Daoy (cell line): ENCODE results near the gene DYNC1I1. TPM values are rescaled to one million over a fixed set of nuclear protein-coding genes. Genes with fewer than 3 reads are reported as not detected.

Experiments
- DNase-seq: peaks from one replicate; pipeline ENCODE4 v3.0.0-alpha.2; 2015; ENCODE audit warnings: low read depth
- total RNA-seq: library from RNA; depleted of rRNA; stranded (reverse); fragments of >200 nt; shearing (Covaris generic); gene quantifications from 2 replicates; pipeline ENCODE4 v1.2.3, GENCODE V29; 2014

DYNC1I1 gene
- total RNA-seq, 1 experiment from 2014 or later: 5.0 TPM

DNA sequence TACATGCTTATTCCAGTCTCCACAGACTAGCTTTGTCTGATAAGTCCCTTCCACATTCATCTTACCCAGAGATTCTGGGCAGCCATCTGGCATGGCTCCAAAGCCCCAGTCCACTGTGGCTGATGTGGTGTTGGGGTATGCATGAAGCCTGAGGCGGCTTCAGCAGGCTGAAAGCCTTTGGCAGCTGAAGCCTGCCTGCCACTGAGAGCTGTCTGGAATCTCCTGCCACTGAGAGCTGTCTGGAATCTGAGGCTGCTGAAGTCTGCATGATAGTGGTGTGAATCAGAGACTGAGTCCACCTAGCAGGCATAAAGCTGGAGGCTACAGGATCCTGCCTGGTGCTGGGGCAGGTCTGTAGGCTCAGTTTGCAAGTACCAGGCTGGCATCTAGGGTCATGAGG is 87.1 kb downstream of the DYNC1I1 start:
- DNase-seq: peak; percentile 84

DNA sequence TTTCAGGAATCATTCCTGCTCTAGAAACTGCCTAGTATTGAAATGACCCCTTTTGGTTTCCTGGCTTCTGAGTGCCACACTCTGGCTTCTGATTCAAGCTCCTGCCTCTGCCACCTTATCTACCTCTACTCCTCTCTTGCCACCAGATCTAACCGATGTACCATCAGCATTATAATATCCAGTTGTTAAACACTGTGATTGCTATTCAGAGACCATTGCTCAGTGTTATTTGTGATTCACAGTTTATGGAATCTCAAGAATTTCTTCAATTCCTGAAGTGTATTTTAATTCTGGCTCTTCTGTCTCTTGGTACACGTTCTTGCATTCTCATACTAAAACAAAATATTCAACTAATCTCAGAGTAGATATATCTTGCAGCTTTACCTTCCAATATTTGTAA is 88.7 kb downstream of the DYNC1I1 start:
- DNase-seq: no peak

DNA sequence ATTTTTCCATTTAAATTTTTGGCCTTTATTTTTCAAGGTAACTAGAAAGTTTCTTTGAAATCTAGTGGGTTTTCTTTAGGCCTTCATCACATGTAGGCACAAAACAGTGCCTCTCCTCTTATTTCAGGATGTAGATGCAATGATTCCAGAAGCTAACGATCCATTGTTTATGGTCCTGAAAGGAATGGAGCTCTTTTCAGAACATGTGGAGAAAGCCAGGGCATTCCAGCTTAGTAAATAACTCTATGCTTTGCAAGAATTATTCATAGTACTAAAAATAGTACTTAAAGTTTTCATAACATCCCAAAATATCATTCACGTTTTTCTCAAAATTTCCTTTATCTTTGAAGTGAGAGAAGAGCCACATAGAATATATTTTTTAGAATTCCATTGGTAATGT is 91.3 kb downstream of the DYNC1I1 start:
- no peak for DNase-seq

DNA sequence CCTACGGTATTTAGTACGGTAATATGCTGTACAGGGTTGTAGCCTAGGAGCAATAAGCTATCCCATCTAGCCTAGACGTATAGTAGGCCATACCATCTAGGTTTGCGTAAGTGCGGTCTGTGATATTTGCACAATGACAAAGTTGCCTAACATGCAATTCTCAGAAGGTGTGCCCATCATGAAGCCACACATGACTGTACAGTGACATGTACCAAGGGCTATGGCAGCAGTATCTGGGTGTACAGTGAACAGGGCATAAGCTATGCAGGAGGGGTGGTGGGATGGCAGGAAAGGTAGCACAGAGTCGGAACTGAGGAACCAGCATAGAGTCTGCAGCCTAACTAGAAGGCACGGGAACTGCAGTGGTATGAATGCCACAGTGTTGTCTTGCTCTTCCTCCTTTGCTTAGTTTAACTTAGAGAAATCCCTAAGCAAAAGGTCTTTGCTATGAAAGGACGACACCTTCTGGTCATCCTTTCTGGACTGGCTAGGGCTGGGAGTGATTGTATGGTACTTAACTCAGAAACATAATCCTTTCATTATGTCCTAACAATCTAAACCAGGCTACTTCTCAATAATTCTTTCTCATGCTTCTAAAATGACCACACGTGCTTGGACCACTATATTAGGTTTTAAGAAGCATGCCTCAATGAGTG is 93.5 kb downstream of the DYNC1I1 start:
- DNase-seq: no peak

DNA sequence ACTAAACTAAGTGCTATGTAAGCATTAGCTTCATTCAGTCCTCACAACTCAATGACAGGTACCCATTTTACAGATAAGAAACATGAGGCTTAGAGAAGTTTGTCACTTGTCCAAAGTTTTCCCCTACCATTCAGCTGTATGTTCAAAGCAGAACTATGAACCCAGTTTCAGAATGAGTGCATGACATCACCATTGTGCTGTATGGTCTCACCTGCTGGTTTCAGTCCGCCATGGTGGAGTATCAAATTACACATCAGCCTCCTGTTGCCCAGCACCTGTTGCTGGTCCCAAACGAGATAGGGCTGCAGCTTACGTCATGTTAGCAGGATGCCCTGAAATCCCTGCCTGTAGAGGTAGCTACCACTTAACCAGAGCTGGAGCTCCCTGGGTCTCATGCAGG is 95.0 kb downstream of the DYNC1I1 start:
- no peak for DNase-seq

DNA sequence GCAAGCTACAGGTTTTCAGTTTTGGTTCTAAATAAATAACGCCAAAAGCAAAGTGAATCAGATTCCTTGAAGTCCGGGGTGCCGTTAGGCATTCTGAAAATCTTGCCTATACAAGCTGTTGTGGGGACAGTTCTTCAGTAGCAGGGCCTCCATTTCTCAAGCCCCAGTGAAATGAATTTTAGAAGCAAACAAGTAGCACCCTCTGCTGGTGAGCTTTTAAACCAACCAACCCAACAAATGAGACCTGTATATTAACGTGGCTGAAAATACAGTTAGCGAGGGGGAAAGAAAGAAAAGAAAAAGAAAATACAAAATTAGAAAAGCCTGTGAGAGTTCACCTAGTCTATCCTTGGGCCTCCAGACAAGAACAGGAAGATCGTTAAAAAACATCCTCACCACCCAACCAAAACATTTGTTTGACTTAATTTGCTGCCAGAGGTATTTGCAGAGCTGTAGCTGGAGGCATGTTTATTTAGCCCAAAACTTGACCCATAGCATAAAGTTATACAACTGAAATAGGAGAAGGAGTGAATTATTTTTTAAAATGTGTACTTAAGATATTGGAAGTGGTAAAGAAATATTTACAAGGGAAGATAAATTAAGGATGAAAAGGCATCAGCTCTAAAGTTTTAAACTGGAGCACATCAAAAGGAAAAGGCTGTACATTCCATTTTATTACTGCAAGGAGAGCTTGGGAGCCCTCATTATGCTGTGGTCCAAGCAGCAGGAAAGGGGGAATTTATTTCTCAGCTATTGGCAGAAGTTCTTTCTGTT is 98.9 kb downstream of the DYNC1I1 start:
- DNase-seq: peak; percentile 32

DNA sequence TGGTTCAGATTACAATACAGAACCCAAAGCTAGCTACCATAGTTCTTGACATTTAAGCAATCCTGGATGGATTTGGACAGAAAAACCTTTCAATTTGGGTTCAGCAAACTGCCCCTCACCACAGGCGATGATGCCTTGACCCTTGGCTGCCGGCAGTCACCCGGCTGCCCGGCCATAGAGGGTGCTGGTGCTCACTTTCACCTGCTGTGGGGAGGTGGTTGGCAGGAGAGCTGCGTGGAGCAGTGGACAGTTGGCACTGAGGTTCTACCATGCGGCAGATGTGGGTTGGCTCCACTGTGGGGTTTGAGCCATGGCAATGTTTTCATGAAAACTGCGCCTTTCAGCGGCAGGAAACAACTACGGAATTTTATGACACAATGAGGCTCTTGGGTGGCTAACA is 99.5 kb downstream of the DYNC1I1 start:
- DNase-seq: no peak

DNA sequence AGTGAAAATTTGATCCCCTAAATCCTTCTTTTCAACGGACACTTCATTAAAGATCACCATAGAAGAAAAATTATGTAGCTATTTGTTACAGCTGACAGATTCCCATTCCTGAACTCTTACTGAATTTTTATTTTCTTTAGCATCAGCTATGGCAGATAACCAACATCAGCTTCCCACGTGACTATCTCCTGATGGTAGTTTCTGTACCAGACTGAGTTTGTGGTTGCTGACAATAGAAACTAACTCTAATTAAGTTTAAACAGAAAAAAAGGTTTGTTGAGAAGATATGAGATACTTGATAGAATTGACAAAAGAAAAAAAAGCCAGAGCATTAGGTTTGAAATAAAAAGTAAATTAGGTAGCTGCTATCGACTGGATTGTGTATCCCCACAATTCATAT is 101.8 kb downstream of the DYNC1I1 start:
- DNase-seq: no peak

DNA sequence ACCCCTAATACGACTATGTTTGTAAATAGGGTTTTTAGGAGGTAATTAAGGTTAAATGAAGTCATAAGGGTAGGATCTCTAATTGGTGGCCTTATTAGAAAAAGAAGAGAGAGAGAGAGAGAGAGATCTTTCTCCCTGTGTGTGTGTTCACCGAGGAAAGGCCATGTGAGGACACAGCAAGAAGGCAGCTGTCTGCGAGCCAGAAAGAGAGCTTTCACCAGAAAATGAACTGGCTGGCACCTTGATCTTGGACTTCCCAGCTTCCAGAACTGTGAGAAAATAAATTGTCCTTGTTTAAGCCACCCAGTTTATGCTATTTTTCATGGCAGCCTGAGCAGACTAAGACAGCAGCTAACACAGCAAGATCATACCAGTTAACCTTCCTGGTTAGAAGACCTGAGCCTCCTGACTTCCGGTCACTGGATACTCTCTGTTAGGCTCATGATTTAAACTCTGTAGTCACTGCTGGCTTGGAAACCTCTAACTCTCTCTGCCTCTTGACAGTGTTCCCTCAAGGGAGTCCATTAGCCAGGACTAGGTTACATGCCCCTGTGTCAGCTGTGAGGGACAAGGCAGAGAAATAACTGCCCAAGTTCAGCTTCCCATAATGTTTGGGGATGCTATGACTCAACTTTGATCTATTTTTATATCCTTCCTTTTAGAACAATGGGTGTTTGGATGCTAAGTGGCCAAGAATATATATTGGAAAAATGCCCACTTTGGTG is 102.3 kb downstream of the DYNC1I1 start:
- no peak for DNase-seq

DNA sequence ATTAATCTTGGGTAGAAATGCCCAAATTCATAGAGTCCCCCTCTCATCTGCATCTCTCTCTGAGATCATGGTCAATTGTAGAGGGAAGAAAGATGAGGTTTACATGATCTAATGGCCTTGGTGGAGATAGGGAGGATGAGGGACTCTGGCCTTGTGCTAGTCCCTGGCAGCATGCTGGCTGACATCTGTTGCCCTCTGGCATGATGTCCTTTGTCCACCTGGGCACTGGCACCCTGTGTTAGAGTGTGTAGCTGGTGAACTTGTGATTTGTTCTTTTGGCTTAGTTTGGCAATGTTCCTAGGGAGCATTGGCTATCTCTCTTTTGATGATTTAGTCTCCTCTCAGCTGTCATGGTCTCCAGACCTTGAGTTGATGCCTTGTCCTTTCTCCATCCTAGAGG is 103.2 kb downstream of the DYNC1I1 start:
- no peak for DNase-seq

DNA sequence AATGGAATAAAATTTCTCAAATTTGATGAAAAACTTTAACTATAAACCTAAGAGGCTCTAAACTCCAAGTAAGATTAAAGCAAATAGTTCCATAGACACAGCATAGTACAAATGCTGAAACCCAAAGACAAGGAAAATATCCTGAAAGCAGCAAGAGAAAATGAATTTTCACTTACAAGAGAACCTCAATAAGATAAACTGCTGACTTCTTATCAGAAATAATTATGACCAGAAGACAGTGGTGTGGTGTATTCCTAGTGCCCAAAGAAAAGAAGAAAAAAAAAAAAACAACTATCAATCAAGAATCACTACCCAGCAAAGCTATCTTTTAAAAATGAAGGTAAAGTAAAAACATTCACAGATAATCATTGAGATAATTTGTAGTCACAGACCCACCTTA is 106.3 kb downstream of the DYNC1I1 start:
- DNase-seq: no peak

DNA sequence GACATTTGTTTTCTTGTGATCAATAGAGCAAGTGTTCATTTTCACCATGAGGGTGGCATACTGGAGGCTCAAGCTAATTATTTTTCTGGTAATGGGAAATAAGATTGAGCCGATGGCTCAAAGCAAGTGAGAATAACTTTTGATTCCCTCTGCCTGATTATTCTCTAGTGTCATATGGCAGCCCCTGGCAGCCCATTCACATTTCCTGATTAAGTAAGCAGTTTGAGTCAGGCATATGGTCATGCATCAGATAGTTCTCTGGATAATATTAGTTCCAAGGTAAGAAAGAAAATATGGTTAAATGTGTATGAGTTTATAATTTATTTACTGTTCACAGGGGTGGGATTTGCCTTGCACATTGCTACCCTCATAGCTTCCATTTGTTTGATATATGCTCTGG is 109.2 kb downstream of the DYNC1I1 start:
- DNase-seq: no peak

DNA sequence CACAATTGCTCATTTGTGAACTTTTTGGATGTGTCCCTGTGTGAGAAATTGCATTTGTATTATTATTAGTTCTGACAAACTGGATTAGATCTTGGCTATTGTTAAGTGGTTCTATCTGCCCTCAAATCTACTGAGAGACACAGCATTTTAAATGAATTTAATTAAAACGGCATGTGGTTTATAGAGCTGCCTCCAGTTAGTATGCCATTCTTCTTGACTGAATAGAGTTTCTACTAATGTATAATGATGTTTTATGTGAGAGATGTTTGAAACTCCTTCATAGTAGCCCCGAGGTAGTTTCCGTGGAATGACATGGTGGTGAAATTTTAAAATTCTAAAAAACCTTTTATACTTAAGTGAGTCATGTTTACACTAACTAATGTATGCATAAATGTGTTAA is 110.9 kb downstream of the DYNC1I1 start:
- no peak for DNase-seq

DNA sequence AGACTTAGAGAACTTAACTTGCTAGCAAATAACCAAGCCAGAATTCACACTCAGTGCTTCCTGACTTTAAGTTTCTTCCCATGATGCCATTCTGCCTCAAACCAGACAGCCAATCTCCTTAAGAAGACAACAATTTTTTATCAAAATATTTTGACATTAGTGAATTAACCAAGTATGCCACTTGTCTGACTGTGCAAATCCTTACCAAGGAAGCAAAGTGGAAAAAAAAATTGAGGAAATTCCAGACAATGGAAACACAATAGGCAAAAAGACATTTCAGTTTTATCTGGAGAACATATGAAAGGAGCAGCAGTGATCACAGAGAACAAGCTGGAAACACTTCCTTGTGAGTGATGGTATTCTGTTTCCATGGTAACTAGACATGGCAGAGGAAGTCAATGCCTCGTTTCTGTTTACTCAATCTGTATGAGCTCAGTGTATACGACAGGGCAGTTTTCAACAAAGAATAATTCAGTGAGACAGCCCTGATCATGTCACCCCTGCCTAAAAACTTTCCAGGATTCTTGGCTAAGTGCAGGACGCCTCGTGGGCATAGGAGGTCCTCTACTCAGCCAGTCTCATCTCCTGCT is 114.2 kb downstream of the DYNC1I1 start:
- peak; percentile 36 for DNase-seq

DNA sequence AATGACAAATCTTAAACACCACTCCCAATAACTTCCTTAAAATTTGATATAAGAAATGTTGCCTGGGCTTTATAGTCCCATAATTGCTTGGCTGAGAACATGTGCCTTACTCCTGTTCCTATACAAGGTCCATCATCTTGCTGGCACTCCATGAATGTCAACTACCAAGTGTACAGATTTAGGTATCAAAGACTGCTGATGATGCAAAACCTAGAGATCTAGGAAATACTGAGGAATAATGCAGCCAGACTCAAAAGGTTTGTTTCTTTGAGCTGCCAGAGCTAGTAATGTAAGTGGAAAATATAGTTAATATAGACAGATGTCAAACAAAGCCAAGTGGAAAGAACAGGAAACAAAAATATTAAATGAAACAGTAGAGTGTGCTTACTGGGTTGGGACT is 121.1 kb downstream of the DYNC1I1 start:
- no peak for DNase-seq

DNA sequence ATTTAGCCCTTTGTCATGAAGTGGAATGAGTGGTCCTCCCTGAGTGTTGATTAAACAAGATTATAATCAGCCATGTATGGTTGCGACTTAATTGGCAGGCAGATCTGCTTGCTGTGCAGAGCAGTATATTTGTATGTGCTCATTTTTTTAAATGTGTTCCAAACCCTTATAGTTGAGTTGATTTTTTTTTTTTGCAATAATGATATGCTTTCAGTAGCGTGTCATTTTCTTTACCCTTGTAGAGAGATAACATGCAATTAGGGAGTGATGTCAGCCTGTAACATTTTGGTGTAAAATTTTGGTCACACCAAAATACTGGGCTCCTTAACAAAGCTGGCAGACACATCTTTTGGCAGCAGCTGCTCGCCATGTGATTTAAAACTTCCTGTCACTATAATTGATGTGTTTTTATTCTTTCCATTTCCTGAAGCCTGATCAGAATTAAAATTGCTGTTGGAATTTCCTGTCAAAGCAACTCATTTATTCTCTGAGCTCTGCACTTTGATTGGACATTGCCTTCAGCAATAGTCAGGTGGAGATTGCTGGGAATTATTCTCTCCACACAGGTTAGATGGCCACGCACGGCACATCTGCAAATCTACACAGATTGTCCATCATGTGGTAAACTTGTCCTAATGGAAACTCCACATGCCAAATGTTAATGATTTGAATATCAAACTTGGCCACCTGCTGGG is 125.3 kb downstream of the DYNC1I1 start:
- no peak for DNase-seq

DNA sequence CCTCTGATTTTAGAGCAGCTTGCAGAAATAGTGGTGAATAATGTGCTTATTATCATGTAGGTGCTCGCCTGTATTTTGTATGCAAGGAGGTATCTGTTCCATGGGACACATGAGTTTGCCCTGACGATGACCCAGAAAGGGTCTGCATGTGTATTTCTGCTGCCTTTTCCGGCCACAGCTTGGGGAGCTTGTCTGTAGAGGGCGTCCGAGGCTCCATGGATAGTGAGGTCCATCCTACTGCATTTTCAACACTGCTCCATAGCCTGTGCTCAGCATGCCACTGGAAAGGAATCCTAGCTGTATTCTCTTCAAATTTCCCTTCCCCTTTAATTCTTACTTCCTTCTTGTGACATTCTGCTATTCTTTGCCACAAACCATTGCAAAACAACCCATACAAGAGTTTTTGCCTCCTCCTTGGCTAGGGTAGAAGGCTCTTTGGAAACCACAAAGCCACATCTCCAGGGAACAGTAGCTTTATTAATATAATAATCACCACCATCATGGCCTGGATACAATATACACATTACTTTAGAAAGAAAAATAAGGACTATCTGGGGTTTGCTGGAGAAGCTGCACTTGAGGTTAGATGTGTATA is 127.7 kb downstream of the DYNC1I1 start:
- no peak for DNase-seq

DNA sequence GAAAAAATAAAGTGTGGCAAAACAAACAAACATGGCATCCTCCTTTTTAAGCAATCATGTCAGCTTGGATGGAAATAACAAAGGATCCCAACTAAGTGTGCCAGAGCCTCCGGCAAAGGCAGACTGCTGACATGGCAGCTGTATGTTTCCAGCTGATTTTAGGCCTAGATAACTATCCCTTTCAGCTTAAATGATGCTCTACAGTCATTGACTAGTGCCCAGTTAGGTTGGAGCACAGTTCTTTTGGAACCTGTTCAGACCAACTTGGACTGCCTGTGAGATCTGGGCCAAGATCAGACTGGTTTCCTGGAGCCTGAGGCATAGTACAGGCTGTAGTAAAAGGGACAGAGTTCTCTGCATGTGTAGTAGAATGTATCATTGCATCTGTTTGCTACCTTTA is 128.7 kb downstream of the DYNC1I1 start:
- DNase-seq: no peak

DNA sequence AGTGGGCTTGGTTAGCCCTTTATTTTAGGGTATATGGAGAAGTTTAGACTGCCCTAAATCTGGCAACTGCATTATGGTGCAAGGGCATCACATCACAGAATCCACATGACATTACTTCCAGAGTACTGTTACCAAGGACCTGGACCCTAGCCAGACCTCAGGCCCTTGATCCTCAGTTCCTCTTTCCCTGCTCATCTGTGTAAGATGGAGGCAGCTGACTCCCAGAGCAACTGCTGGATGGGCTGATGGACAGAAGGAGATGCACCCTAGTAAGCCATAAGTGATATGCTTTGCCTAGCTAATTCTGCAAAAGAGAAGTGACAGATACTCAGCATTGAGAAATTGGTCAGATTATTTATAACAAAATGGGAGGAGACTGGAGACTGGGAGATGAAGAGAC is 131.7 kb downstream of the DYNC1I1 start:
- DNase-seq: no peak

DNA sequence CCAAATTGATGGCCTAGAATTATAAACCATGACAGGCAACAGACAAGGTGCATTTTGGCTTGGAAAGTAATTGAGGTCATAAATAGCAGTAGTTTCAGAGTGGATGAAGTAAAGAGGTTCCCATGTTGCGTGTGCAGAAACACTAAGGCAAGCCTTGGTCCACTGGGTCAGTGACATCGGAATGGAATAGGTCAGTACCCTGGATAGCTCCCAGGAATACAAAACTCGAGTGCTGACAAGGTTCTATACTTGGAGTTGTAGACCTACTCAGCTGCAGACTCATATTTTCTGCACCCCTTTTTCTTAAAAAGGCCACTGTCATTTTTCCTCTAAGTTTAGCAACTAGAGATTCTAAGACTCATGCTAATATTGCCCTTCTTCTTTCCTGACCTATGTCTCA is 132.8 kb downstream of the DYNC1I1 start:
- DNase-seq: no peak

DNA sequence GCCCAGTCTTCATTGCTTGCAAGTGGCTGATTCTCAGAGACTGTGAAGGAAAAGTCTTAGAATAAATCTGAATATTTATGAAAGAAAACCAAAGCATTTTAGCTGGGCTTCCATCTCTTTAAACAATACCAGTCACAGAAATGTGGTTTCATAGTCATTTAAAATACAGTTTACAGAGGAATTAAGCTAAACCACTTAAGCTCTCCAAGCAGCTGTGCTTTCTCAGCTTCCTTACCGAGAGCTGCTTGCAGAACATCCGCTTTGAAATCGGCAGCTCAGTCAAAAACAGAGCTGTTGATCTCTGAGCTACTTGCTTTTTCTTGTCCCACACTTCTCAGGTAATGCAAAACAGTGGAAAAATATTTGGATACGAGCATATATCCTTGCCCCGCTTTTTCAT is 134.5 kb downstream of the DYNC1I1 start:
- DNase-seq: no peak

DNA sequence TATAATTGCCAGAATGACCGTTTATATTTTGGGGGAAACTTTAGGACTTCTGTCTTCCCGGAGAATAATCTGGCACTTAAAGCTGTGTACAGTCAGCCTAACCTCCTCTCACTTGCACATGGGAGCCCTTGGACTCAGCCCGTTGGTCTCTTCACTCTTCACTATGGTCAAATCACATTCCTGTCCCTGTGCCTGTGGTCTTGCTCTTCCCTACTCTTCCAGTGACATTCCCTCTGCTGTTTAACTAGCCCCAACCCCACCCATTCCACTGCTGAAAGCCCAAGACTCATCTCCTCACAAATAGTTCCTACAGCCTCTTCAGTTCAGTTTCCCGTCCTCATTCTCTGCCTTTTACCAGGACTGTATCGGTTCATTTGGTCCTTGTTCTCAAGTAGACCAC is 135.0 kb downstream of the DYNC1I1 start:
- no peak for DNase-seq
